SH-SY5Y (cell line): ENCODE data around the gene PTPRM.

Experiments
- GATA2 ChIP-seq: IDR thresholded peaks from 2 replicates; pipeline ENCODE4 v1.6.1; 2011; ENCODE audit warnings: mild to moderate bottlenecking, low read depth, low read length
- GATA3 ChIP-seq: IDR thresholded peaks from 2 replicates; pipeline ENCODE4 v1.6.1; 2011; ENCODE audit warnings: low read depth, mild to moderate bottlenecking, low read length, moderate library complexity

DNA sequence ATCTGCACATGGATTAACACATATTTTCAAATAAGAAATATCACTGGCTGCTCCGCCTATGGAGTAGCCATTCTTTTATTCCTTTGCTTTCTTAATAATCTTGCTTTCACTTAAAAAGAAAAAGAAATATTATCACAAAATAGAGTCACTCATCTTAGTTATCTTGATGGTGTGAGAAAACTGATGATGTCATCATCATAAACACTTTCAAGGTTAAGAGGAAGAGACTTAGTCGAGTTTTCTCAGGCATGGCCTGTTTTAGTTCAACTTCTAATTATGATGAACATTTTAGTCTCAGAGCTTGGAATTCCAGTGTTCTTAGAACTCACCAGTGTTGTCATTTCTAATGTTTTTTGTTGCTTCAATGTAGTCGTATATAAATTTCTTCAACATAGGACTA, 506.1 kb downstream of the PTPRM start:
- TF ChIP-seq GATA2 (no peak), GATA3 (no peak)
